GM19397 (cell line): ENCODE data around the gene FAM117A.
"Not testable (repeated sequence)": the region's sequence is repeated elsewhere in the genome, so short reads cannot be mapped to it uniquely, and the experiment has no call there.

Source experiments
- ATAC-seq: cut with Tn5 transposase; IDR thresholded peaks from one replicate; pipeline ENCODE4 v1.9.1; 2021; ENCODE audit warnings: mild to moderate bottlenecking, moderate library complexity; ENCODE audit not compliant: unreplicated experiment

Gene FAM117A

DNA sequence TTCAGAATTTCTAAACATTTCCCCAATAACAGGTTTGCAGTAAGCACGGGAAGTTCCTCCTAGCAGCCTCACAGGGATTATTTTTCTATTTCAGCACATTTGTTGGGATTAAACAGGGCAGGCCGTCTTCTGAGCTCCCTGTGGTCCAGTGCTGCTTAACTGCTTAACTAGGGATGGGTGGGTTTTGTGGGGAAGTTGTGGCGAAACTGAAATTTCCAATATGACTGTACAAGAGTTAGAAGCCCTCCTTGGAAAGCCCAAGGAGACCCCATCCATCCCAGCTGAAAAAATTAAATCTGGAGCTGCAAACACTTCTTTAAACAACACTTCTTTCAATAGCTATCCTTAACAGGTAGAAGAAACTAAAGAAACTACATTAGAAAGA is 22.2 kb downstream of the FAM117A start:
- ATAC-seq = no peak

DNA sequence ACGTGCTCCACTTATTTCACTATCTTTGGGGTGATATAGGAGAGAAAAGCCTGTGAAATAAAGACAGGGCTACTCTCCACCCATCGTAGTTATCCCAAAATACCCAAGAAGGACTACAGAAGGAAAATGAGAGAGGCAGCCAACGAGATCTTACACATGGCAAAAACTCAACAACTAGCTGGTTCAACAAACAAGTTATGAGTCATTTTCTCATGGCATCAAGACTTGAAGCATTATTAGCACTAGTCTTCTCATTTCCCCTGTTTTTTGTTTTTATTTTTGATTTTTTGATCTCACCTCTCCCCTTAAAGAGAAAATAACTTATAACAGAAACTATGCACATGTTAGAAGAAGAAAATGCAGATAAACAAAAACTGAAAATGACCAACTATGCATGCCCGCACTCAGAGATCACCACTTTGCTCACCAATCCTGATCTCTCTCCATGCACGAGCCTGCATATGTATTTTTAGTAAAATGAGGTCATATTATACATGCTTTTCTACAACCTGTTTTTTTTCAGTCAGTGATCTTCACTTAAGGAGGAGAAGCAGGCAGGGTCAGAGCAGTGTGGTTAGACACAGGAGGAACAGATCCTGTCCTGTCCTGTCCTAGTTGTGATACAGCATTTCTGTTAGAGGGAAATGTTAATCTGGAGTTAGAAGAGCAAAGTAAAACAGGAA is 22.8 kb downstream of the FAM117A start:
- ATAC-seq = no peak

DNA sequence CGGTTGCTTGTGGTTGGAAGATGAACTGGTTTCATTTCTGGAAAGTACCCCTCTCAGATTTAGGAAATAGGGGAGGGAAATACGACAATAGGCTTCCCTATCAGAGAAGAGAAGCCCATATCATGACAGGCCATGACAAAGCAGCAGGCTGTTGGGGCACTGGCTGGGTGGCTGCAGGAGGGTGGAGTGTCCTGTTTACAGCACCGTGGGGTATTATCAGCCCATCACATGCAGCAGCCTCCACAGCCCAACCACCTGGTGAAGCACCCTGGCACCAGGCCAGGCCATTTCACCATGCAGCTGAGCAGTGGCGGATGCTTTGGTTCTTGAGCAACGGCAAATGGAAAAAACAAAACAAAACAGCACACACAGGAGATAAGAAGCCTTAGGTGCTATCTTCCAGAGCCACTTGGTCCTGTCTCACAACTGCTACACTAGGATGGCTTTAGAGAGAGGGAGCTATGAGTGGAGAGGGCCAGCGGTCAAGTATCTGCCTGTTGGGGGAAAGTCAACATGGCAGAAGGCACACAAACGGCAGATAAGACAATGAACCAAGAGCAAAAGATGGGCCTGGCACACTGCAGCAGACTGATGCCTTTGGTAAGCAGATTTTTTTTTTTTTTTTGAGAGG is 24.2 kb downstream of the FAM117A start:
- ATAC-seq = peak; percentile 63

DNA sequence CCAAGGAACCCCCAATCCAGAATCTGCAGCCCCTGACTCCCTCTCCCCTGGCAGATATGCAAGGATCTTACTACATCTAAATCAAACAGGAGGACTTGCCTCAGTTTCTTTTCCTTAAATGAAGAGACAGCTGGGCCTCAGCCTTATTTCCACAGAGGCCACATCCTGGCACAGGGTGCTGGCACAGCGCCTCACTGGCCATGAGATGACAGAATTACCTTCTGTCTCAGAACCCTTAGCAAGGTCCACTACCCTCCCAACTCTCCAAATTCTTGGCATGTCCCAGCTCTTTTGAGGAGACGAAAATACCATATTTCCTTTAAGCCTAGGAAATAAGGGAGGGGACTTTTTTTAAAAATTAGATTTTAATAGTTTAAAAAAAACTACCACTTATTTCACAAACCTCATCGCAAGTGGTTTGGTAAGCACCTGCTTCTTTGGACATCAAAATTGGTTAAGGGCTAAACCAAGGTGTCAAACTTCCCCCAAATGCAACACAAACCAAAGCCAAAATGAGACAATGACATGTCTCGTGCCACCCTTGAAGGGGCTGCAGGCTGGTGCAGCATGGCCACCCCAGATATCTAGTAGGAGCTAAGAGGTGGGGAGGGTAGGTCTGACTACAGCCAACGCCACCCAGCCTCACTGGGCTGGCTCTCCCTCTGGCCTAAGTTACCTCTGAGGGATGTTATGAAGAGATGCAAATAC is 25.3 kb downstream of the FAM117A start:
- ATAC-seq = no peak

DNA sequence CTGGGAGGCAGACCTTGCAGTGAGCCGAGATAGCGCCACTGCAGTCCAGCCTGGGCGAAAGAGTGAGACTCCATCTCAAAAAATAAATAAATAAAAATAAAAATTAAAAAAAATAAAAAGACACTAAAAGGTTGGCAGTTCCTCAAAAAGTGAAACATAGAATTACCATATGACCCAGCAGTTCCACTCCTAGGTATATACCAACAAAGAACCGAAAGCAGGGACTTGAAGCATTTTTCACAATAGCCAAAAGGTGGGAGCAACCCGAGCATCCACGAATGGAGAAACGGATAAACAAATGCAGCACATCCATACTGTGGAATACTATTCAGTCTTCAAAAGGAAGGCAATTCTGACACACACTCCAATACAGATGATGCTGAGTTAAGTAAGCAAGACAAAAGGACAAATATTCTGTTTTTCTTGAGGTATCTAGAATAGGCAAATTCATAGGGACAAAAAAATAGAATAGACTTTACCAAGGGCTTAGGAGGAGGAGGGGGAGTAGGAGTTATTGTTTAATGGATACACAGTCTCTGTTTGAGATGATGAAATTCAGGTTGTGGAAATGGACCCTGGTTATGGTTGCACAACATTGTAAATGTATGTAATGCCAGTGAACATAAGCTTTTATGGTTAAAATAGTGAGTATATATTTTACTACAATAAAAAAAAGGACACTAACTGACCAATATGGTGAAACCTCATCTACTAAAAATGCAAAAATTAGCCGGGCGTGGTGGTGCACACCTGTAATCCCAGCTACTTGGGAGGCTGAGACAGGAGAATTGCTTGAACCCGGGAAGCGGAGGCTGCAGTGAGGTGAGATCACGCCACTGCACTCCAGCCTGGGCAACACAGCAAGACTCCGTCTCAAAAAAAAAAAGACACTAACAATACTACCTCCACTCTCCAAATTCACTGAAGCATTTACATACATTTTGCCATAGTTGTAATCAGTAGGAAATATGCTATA is 29.1 kb downstream of the FAM117A start:
- ATAC-seq = no peak

DNA sequence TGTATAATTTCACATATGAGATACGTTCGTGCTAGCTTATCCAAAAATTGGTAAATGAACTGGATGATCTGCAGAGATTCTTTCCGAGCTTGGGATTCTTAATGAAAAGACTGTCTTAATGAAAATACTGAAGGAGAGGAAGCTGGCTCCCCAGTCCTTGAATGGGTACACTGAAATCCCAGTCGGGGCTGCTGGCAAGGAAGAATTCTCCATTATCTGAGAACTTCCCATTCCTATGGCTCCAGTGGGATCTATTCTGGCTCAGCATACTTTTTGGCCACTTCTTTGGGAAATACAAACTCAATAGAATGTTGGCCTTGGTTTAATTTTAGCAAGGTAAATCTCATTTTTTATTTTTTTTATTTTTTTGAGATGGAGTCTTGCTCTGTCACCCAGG is 32.5 kb downstream of the FAM117A start:
- no peak for ATAC-seq

DNA sequence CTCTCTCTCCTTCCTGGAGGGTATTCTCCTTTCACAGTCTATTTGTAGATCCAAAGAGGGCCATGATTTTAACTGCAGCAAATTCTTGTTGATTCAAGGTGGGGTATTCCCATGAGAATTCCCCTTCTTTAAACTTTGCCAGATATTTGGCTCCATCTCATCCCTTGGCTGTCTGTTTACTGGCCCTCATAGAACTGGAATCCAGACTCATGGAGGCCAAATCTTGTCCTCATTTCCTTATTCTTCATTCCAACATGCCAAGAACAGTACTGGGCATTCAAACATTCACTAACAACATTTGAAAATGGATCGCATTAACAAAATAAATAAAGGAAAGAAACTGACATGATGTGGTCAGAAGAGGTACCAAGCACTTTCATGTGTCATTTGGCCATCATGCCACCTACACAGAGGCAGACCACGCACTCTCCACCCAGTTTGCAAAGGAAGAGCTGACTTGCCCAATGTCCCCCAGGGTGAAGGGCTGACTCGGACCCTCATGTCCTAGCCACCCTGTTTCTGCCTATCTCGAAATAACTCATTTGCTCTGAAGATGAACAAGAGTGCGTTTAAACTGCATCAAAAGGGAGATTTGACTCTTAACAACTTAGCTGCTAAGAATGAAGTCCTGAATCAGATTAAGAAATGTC is 33.0 kb downstream of the FAM117A start:
- no peak for ATAC-seq

DNA sequence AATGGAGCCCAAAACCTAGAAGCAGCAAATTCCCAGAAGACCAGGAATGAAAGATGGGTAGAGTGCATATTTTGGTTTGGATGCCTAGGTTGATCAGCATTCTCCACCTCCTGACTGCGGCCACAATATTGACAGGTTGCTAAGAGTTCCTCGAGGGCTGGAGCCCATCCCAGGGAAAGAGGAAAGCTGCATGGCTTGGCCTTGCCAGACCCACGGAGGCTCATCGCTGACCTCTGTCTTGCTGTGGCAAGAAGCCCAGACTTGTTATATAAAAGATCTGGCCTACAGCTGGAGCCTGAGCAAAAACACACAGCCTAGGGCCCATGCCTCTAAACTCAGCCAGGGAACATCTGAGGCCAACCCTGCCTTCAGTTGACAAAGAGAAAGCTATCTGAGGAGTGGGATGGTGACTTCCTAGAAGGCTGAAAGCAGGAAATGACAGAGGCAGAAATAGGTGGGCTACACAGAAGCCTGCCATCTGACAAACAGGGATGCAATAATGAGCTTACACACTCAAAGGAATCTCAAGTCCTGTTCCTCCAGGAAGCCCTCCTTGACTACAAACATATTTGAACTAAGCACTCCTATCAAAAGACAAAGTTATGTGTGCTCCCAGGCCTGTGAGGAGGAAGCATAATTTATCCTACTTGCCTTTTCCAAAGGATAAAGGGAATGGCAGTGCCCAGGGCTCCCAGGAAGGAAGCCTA is 33.7 kb downstream of the FAM117A start:
- no peak for ATAC-seq

DNA sequence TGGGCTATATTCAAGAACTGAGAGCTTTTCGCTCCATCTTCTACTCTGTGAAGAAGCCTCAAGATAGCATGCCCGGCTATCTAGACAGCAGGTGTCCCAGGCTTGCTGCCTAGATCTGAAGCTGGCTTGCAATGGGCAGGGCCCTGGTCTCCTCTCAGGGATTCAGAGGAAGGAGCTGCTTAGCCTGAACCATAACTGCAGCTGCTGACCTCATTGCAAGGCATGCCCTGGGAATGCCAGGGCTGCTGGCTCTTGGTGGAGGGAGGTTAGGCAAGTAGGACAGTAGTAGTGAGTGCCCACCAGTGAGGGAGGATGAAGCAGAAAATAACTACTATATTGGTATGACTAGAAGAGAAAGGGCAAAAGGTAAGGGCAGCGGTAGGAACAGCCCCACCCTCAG is 34.9 kb downstream of the FAM117A start:
- ATAC-seq = no peak

DNA sequence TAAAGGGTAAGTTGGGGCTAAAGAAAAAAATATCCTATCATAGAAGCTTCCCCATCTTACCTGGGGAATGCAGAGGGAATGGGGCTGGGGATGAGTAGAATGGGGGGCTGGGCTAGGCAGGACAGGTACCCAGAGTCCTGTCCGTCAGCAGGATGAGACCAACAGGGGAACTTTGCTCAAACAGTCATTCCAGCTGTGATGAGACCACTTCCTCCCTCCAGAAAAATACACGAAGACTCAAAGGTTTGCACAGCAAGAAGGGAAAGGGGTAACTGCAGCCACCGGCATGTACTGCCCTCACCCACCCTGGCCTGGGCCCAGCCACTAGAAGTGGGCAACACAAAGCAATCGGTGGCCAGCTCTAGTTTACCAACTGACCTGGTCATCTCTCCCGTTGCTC is 35.5 kb downstream of the FAM117A start:
- no peak for ATAC-seq

DNA sequence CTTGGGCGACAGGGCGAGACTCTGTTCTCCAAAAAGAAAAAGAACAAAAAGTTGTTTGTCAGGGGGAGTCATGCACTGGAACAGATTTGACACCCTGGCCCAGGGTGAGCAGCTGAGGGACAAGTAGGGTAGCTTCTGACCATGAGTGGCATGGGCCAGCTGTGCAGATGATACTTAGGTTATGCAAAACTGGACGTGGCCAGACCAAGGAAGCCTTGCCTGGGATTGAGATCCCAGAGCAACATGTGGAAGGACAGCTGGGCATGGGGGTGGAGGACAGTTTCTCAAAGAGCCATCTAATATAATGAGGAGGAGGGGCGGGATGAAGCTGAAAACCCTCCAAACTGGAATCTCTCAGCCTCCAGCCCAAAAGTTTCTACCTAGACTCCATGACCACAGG is 36.6 kb downstream of the FAM117A start:
- no peak for ATAC-seq

DNA sequence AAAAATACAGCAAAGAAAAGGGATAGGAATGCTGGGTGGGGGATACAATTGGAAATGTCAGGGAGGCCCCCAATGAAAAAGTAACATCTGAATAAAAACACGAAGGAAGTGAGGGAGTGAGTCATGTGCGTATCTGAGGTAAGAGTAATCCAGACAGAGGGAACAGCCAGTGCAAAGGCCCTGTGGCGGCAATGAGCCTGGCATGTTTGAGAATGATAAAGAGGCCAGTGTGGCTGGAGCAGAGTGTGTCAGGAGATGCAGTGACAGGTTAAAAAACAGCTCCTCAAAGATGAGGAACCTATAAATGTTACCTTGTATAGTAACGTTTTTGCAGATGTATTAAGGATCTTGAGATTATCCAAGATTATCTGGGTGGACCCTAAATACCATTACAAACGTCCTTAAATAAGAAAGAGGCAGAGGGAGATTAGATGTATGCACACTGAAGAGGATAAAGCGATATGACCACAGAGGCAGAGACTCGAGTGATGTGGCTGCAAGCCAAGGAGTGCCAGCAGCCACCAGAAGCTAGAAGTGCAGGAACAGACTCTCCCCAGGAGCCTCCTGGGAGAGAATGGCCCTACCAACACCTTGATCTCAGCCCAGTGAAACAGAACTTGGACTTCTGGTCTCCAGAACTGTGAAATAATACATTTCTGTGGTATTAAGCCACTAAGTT is 38.3 kb downstream of the FAM117A start:
- no peak for ATAC-seq

DNA sequence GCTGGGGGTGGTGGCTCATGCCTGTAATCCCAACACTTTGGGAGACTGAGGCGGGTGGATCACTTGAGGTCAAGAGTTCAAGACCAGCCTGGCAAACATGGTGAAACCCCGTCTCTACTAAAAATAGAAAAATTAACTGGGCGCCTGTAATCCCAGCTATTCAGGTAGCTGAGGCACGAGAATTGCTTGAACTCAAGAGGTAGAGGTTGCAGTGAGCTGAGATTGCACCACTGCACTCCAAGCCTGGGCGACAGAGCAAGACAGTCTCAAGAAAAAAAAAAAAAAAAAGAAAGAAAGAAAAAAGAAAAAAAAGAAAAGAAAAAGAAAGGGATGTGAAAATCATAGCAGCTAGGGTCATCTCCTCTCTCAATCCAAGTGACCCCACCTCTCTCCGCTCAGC is 39.4 kb downstream of the FAM117A start:
- not testable (repeated sequence) for ATAC-seq

DNA sequence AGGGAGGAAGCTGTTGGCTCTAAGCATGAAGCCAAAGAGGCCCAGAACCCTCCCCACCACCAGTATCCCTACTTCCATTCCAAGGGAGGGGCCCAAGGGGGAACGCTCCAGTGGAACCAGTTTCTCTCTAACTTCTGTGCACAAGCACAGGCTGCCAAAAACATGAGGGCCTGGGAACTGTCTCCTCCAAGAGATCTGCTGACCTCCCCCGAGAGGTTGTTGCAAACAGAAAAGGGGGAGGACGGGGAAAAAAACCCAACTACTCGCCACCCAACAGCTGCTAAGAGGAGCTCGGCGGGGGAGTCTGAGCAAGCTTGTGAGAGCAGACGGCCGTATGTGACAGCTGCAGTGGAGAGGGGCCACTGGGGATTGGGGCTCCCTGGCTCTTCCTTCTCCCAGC is 40.5 kb downstream of the FAM117A start:
- ATAC-seq = no peak

DNA sequence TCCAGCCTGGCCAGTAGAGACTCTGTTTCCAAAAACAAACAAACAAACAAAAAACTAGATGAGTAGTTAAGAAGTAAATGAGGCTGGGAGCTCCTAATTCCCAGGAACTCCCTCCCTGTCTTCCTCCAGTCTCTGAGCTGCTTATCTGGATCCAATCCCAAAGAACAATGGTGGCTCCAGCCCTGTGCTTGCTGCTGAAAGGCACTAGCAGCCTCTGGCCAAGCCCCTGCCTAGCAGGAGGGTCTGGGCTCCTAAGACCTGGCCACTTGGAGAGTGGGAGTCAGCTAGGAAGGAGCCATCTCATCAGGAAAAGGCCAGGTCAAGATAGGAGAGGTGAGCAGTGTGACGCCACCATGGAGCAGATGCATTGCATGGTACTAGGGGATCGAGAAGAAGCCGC is 41.9 kb downstream of the FAM117A start:
- ATAC-seq = no peak

DNA sequence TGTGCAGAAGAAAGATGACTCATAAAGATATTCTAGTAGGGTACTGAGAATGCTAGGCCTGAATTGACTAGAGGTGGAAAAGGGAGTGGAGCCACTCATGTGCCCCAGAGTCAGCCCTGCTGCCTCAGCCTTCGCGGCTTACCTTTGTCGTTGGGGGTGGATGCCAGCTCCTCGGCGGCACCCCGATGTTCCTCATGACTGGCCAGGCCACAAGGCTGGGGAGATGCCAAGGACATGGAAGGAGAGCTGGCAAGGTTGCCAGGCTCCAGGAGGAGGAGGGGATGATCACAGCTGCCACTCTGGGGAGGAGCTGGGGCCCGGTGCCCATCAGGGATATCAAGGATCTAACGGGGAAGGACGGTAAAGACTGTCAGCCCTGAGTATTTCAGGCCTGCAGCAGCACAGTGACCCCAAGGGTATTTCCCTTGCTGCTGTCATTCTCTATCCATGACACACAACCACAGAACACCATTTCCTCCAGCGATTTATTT is 46.5 kb downstream of the FAM117A start:
- ATAC-seq = no peak

DNA sequence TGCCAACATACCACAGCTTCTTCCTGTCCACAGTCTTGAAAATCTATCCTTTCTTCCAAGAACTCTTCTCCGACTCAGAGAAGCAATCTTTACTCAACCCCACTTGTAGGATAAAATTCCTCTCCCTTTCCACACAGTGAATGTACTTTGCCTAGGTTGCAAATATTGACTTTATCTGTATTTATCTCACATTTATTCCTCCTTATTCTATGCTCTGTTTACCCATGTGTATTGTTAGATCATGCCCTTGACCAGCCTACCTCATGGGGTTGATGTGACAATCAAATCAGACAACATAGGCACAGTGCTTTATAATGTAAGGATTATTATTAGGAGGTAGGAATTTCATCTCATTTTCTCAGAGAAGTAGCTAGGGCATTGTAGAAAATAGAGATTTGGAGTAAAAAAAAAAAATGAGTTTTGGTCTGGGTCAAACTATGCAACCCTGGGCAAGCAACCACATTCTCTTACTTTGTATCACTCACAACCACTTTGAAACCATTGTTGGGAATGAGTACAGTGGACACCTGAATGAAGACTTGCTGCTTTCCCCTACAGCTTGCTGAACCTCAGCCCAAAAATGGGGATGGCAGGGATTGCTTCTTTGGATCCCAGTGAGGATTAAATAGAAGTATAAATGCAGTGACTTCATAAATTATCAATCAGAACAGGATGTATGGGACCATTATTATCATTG is 47.1 kb downstream of the FAM117A start:
- no peak for ATAC-seq

DNA sequence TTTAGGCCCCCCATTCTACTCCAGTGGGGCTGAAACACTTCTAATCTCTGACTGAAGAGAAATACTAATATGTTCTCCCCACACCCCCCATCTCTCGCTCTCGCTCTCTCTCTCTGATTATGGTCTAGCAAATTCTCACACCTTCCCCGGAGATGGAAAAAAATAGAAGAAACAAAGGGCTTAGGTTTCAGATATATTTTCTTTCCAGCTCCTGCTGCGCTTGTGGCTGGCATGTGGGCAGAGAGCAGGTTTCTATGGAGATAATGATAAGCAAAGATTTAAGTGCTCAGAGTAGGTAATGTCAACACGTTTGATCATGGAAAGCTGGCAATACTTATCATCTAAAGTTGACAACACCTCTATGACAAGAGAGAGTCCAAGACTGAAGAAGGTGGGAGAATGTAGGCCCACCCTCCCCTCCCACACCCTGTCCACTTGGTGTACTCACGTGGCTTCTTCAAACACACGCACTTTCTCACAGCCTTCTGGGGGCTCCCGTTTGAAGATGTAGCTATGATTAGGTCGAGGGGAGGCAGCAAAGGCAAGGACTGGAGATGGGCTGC is 48.1 kb downstream of the FAM117A start:
- no peak for ATAC-seq
